PC-9 (cell line): ENCODE measurements around the gene CCL19. TPM values are rescaled to one million over a fixed set of nuclear protein-coding genes. Genes with fewer than 3 reads are reported as not detected.
A peak's percentile ranks its signal among the peaks of the same experiment; 100 is the strongest.

Experiments
- BruUV-seq: library from RNA; stranded (reverse); fragments of 400-500 nt; replicated peaks from 2 replicates; lab custom pipeline; 2021; lab: Mats Ljungman, UMichigan
- CTCF ChIA-PET: fragments of 300-600 bp; sonication (Branson Sonifier 250); formaldehyde crosslinking; loops from one replicate; lab custom pipeline; 2022; ENCODE audit warnings: antibody characterized with exemption; lab: Charles Lee
- POLR2A ChIA-PET: fragments of 300-600 bp; sonication (Branson Sonifier 250); formaldehyde crosslinking; loops from one replicate; lab custom pipeline; 2022; ENCODE audit warnings: antibody characterized with exemption; ENCODE audit not compliant: unreplicated experiment; lab: Charles Lee
- DNase-seq, 2 experiments: peaks; one replicate each; pipeline versions ENCODE4 v3.0.0 to v3.0.0-alpha.2; 2015 to 2022; ENCODE audit warnings: mixed read lengths in 1 of 2
- H2AFZ ChIP-seq: fragments of 200-600 bp; sonication (generic); 2 replicates; pipeline ENCODE4 v1.8.1; 2017; ENCODE audit warnings: antibody characterized with exemption
- H3F3A ChIP-seq: fragments of 200-600 bp; sonication (generic); 2 replicates; pipeline ENCODE4 v1.8.1; 2017; ENCODE audit warnings: antibody characterized with exemption, mild to moderate bottlenecking, low read depth; ENCODE audit not compliant: insufficient read depth
- H3K27ac ChIP-seq: fragments of 200-600 bp; sonication (generic); 2 replicates; pipeline ENCODE4 v1.6.1; 2016; ENCODE audit warnings: mixed run types
- H3K27me3 ChIP-seq: fragments of 200-600 bp; sonication (generic); 2 replicates; pipeline ENCODE4 v1.6.1; 2016; ENCODE audit warnings: low read depth, mixed run types; ENCODE audit not compliant: insufficient read depth
- H3K36me3 ChIP-seq: fragments of 200-600 bp; sonication (generic); 2 replicates; pipeline ENCODE4 v1.6.1; 2016; ENCODE audit warnings: low read depth, mixed run types
- H3K4me1 ChIP-seq: fragments of 200-600 bp; sonication (generic); replicated peaks from 2 replicates; pipeline ENCODE4 v1.6.1; 2016; ENCODE audit warnings: mixed run types; ENCODE audit not compliant: insufficient read depth
- H3K4me2 ChIP-seq: fragments of 200-600 bp; sonication (generic); 2 replicates; pipeline ENCODE4 v1.6.1; 2017; ENCODE audit warnings: mixed run types
- H3K4me3 ChIP-seq: fragments of 200-600 bp; sonication (generic); 2 replicates; pipeline ENCODE4 v1.6.1; 2016; ENCODE audit warnings: mixed run types
- H3K79me2 ChIP-seq: fragments of 200-600 bp; sonication (generic); 2 replicates; pipeline ENCODE4 v1.6.1; 2017; ENCODE audit warnings: low read depth, mixed run types
- H3K9me2 ChIP-seq: fragments of 200-600 bp; sonication (generic); 2 replicates; pipeline ENCODE4 v1.8.1; 2017; ENCODE audit warnings: mild to moderate bottlenecking; ENCODE audit not compliant: insufficient read depth
- H3K9me3 ChIP-seq: fragments of 200-600 bp; sonication (generic); 2 replicates; pipeline ENCODE4 v1.8.1; 2016; ENCODE audit warnings: low read depth; ENCODE audit not compliant: insufficient read depth
- H4K20me1 ChIP-seq: fragments of 200-600 bp; sonication (generic); 2 replicates; pipeline ENCODE4 v1.8.1; 2017; ENCODE audit not compliant: insufficient read depth
- EZH2 ChIP-seq: fragments of 200-600 bp; sonication (generic); IDR thresholded peaks from 2 replicates; pipeline ENCODE4 v1.8.0; 2017; ENCODE audit warnings: antibody characterized with exemption, low read depth
- intact Hi-C: fragments of 100-400 bp; cut with micrococcal nuclease; formaldehyde crosslinking; loops from one replicate; pipeline ENCODE4 v1.10.0; 2022; ENCODE audit not compliant: unreplicated experiment
- total RNA-seq: library from RNA; stranded (reverse); gene quantifications from 2 replicates; pipeline ENCODE4 v1.2.3, GENCODE V29; 2021
- TF ChIP-seq, protein P1 (sequence below): fragments of 200-600 bp; sonication (generic); conservative IDR thresholded peaks from 2 replicates; pipeline ENCODE4 v1.6.1; 2017; ENCODE audit warnings: mixed run types, antibody characterized with exemption, mild to moderate bottlenecking, moderate library complexity

The CCL19 gene
- total RNA-seq, 1 experiment from 2014 or later: not detected

DNA sequence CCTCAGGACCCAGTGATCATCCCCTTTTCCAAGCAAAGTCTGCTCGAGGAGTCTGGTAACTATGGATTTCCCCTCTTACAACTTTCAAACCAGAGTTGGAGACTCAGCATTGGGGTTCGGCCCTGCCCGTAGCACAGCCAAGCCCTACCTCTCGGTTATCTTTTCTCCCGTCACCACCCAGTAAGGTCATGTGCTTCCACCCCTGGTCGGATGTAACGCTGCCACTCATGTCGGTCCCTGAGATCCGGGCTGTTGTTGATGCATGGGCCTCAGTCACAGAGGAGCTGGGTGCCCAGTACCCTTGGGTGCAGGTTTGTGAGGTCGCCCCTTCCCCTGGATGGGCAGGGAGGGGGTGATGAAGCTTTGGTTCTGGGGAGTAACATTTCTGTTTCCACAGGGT lies 43.4 kb downstream of the CCL19 start:
- H3K4me3 ChIP-seq: peak overlapping the region; percentile 71
- no peaks in the 10 kb centered on the region for H3K9me3 ChIP-seq
- H3K4me2 ChIP-seq: peak overlapping the region; percentile 88
- TSS peak; percentile 44 for BruUV-seq
- H3K27me3 ChIP-seq: no peaks in the 10 kb centered on the region
- peaks cover 11% of the 10 kb centered on the region; the same call in 1 of the 2 replicates for H3F3A ChIP-seq
- peaks cover 25% of the 10 kb centered on the region for H3K4me1 ChIP-seq
- TF ChIP-seq EZH2: no peak
- TF ChIP-seq, protein P1, sequence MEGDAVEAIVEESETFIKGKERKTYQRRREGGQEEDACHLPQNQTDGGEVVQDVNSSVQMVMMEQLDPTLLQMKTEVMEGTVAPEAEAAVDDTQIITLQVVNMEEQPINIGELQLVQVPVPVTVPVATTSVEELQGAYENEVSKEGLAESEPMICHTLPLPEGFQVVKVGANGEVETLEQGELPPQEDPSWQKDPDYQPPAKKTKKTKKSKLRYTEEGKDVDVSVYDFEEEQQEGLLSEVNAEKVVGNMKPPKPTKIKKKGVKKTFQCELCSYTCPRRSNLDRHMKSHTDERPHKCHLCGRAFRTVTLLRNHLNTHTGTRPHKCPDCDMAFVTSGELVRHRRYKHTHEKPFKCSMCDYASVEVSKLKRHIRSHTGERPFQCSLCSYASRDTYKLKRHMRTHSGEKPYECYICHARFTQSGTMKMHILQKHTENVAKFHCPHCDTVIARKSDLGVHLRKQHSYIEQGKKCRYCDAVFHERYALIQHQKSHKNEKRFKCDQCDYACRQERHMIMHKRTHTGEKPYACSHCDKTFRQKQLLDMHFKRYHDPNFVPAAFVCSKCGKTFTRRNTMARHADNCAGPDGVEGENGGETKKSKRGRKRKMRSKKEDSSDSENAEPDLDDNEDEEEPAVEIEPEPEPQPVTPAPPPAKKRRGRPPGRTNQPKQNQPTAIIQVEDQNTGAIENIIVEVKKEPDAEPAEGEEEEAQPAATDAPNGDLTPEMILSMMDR: no peak
- H3K79me2 ChIP-seq: peaks cover 10% of the 10 kb centered on the region; the same call in 1 of the 2 replicates
- no peak for DNase-seq
- POLR2A ChIA-PET: interaction anchor here (0.6 kb wide), 1 partner anchor 1010 kb away, joined by 3 read pairs; the partner anchor contains the start of genes CCDC107 and RMRP
- no peaks in the 10 kb centered on the region for H3K9me2 ChIP-seq
- no peaks in the 10 kb centered on the region for H3K36me3 ChIP-seq
- CTCF ChIA-PET: no interaction called here
- H2AFZ ChIP-seq: no peak overlapping the region
- no peaks in the 10 kb centered on the region; the same call in 1 of the 2 replicates for H4K20me1 ChIP-seq
- H3K27ac ChIP-seq: no peak overlapping the region
- intact Hi-C loops: loop anchor here (2.0 kb wide), 1 partner anchor 17 kb away; no protein-coding TSS in a partner anchor

DNA sequence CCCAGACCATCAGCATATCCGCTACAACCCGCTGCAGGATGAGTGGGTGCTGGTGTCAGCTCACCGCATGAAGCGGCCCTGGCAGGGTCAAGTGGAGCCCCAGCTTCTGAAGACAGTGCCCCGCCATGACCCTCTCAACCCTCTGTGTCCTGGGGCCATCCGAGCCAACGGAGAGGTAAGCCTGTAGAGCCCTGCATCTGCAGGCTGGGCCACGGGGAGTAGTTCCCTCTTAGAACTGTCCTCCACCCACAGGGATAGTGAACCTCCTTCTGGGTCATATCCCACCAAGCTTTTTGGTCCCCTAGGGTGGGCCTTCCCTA lies 44.0 kb downstream of the CCL19 start:
- H3K4me2 ChIP-seq: peak overlapping the region; percentile 88
- intact Hi-C loops: loop anchor here (2.0 kb wide), 1 partner anchor 18 kb away; no protein-coding TSS in a partner anchor
- CTCF ChIA-PET: interaction anchor here (0.6 to 1.2 kb wide), 2 partner anchors 9 to 383 kb away, joined by 3 to 6 read pairs; no protein-coding TSS in a partner anchor
- no peaks in the 10 kb centered on the region for H3K9me2 ChIP-seq
- TF ChIP-seq, protein P1: no peak
- TF ChIP-seq EZH2: no peak
- H2AFZ ChIP-seq: peak overlapping the region; percentile 92
- H3K4me3 ChIP-seq: peak overlapping the region; percentile 71
- H3K27me3 ChIP-seq: no peaks in the 10 kb centered on the region
- H3K4me1 ChIP-seq: peaks cover 20% of the 10 kb centered on the region; the same call in 1 of the 2 replicates
- no peaks in the 10 kb centered on the region; the same call in 1 of the 2 replicates for H4K20me1 ChIP-seq
- no peaks in the 10 kb centered on the region for H3K36me3 ChIP-seq
- H3K9me3 ChIP-seq: no peaks in the 10 kb centered on the region
- peaks cover 11% of the 10 kb centered on the region; the same call in 1 of the 2 replicates for H3F3A ChIP-seq
- H3K79me2 ChIP-seq: peaks cover 10% of the 10 kb centered on the region; the same call in 1 of the 2 replicates
- BruUV-seq: no TSS peak
- no peak overlapping the region for H3K27ac ChIP-seq
- POLR2A ChIA-PET: no interaction called here
- no peak for DNase-seq

DNA sequence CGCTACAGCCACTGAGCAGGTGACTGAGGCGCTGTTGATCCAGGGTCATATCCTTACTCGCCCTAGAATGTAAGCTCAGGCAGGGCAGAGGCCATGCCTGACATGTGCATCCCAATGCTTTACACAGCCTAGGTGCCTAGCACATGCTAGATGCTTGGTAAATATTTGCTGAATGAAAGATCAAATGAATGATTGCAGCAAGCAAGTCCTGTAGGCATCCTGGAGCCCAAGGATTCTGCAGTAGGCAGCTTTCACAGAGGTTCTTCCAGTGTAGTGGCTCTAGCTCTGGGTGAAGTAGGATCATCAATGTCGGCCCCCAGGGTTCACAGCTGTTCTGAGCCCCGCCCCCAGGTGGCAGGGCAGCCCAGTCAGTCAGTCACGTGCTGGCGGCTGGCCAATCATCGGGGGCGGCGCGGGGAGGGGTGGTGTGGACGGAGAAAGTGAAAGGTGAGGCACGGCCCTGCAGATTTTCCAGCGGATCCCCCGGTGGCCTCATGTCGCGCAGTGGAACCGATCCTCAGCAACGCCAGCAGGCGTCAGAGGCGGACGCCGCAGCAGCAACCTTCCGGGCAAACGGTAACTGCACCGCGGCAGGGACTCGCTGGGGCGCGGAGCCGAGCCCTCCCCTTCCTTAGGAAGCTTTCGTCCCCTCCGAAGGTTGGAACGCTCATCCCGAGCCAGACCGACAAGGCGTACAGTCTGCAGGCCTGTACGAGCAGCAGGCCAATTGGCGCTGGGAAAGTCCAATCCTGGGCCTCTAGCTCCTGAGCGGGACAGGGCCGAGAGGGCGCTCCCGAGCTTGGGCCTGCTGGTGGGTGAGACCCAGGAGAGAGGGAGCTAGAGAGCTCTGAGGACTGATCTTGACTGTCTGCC lies 44.6 kb downstream of the CCL19 start, which contains the start of gene GALT:
GALT (plus strand) TSS at position 465 of the 873 bp plus-strand sequence; CDS start at position 495, 30 bp downstream.
- TF ChIP-seq, protein P1: peak; percentile 34; the same call in 1 of the 2 replicates
- no peak for TF ChIP-seq EZH2
- no TSS peak for BruUV-seq
- H3K36me3 ChIP-seq: no peaks in the 10 kb centered on the region
- H3K9me3 ChIP-seq: no peaks in the 10 kb centered on the region
- H3K27me3 ChIP-seq: no peaks in the 10 kb centered on the region
- DNase-seq: peak; percentile 67 to 91
- H2AFZ ChIP-seq: peak within 1 kb of the TSS; percentile 92
- no peaks in the 10 kb centered on the region for H3K9me2 ChIP-seq
- H3K4me1 ChIP-seq: peaks cover 20% of the 10 kb centered on the region
- ChIA-PET CTCF (interaction anchor here (0.5 to 1.2 kb wide), 3 partner anchors 10 to 383 kb away, joined by 3 to 6 read pairs (median 3); no protein-coding TSS in a partner anchor), POLR2A (no interaction called here)
- no peak within 1 kb of the TSS for H3K27ac ChIP-seq
- no peaks in the 10 kb centered on the region; the same call in 1 of the 2 replicates for H4K20me1 ChIP-seq
- peaks cover 10% of the 10 kb centered on the region; the same call in 1 of the 2 replicates for H3K79me2 ChIP-seq
- intact Hi-C loops: loop anchor here (2.0 kb wide), 1 partner anchor 18 kb away; no protein-coding TSS in a partner anchor
- peak within 1 kb of the TSS; percentile 71 for H3K4me3 ChIP-seq
- peaks cover 9% of the 10 kb centered on the region; the same call in 1 of the 2 replicates for H3F3A ChIP-seq
- peak within 1 kb of the TSS; percentile 88 for H3K4me2 ChIP-seq
